Glutamatergic neuron (in vitro differentiated cells): ENCODE results near the gene SLC6A1. TPM values are rescaled to one million over a fixed set of nuclear protein-coding genes. Genes with fewer than 3 reads are reported as not detected.

Experiments used
- DNase-seq: peaks from one replicate; pipeline ENCODE4 v3.0.0; 2022
- H3K27ac Mint-ChIP-seq: one replicate; pipeline ENCODE4 v1.8.0; 2020; ENCODE audit warnings: mild to moderate bottlenecking, mixed read lengths, inconsistent platforms; ENCODE audit not compliant: unreplicated experiment
- H3K27me3 Mint-ChIP-seq: one replicate; pipeline ENCODE4 v1.8.0; 2020; ENCODE audit warnings: mild to moderate bottlenecking, moderate library complexity, mixed read lengths, inconsistent platforms; ENCODE audit not compliant: unreplicated experiment
- H3K36me3 Mint-ChIP-seq: one replicate; pipeline ENCODE4 v1.8.0; 2020; ENCODE audit warnings: mild to moderate bottlenecking, mixed read lengths, inconsistent platforms; ENCODE audit not compliant: unreplicated experiment
- H3K4me1 Mint-ChIP-seq: one replicate; pipeline ENCODE4 v1.8.0; 2020; ENCODE audit warnings: mild to moderate bottlenecking, low read depth, mixed read lengths, inconsistent platforms; ENCODE audit not compliant: unreplicated experiment
- H3K4me3 Mint-ChIP-seq: one replicate; pipeline ENCODE4 v1.8.0; 2020; ENCODE audit warnings: mild to moderate bottlenecking, mixed read lengths, inconsistent platforms; ENCODE audit not compliant: unreplicated experiment
- H3K9me3 Mint-ChIP-seq: one replicate; pipeline ENCODE4 v1.8.0; 2020; ENCODE audit warnings: mild to moderate bottlenecking, moderate library complexity, mixed read lengths, inconsistent platforms; ENCODE audit not compliant: unreplicated experiment
- long read RNA-seq: library from polyadenylated mRNA; unstranded; transcript quantifications from one replicate; pipeline ENCODE4 v2.0.0, GENCODE V29; 2020; ENCODE audit not compliant: unreplicated experiment
- total RNA-seq: library from RNA; stranded (reverse); fragmentation: NEBNext Ultra II Directional; extraction: Animal tissue kit (Norgen Biotek cat#: 25700); gene quantifications from one replicate; pipeline ENCODE4 v1.2.1, GENCODE V29; 2021; ENCODE audit not compliant: unreplicated experiment
- TF ChIP-seq, protein P1 (sequence below): fragments of 200-600 bp; sonication (generic); IDR thresholded peaks from one replicate; pipeline ENCODE4 v1.5.0; 2021; ENCODE audit not compliant: partially characterized antibody, unreplicated experiment

The SLC6A1 gene
- 0.15 TPM for total RNA-seq
- long read RNA-seq = 0 reads

- Mint-ChIP-seq H3K4me3 (peak within 1 kb of the TSS; percentile 94), H3K27me3 (peaks cover 22% of the 10 kb centered on the region), H3K27ac (peak within 1 kb of the TSS; percentile 38), H3K36me3 (peaks cover 4% of the 10 kb centered on the region), H3K4me1 (peaks cover 6% of the 10 kb centered on the region), H3K9me3 (peaks cover 3% of the 10 kb centered on the region)
- DNase-seq = peak; percentile 58
- TF ChIP-seq, protein P1, sequence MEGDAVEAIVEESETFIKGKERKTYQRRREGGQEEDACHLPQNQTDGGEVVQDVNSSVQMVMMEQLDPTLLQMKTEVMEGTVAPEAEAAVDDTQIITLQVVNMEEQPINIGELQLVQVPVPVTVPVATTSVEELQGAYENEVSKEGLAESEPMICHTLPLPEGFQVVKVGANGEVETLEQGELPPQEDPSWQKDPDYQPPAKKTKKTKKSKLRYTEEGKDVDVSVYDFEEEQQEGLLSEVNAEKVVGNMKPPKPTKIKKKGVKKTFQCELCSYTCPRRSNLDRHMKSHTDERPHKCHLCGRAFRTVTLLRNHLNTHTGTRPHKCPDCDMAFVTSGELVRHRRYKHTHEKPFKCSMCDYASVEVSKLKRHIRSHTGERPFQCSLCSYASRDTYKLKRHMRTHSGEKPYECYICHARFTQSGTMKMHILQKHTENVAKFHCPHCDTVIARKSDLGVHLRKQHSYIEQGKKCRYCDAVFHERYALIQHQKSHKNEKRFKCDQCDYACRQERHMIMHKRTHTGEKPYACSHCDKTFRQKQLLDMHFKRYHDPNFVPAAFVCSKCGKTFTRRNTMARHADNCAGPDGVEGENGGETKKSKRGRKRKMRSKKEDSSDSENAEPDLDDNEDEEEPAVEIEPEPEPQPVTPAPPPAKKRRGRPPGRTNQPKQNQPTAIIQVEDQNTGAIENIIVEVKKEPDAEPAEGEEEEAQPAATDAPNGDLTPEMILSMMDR = peak; percentile 33
These were observed at the start of gene SLC6A1 for GRCh38 chr3:10992017-10992942. Gene SLC6A1 (plus strand): TSS chr3:10992748. CDS start chr3:11017212, 24,464 bp downstream.

- TF ChIP-seq, protein P1 = no peak
- H3K27me3 Mint-ChIP-seq = no peaks in the 10 kb centered on the region
- H3K27ac Mint-ChIP-seq = no peak overlapping the region
- H3K36me3 Mint-ChIP-seq = no peaks in the 10 kb centered on the region
- peaks cover 2% of the 10 kb centered on the region for H3K9me3 Mint-ChIP-seq
- no peak overlapping the region for H3K4me3 Mint-ChIP-seq
- no peaks in the 10 kb centered on the region for H3K4me1 Mint-ChIP-seq
- peak; percentile 1 for DNase-seq
These were observed 47.7 kb upstream of the SLC6A1 start for GRCh38 chr3:10944866-10945265.

- Mint-ChIP-seq H3K4me1 (no peaks in the 10 kb centered on the region), H3K36me3 (no peaks in the 10 kb centered on the region), H3K27ac (no peak overlapping the region), H3K4me3 (no peak overlapping the region), H3K27me3 (peaks cover 2% of the 10 kb centered on the region), H3K9me3 (peaks cover under 1% of the 10 kb centered on the region)
- TF ChIP-seq, protein P1 = peak; percentile 95
- DNase-seq = peak; percentile 89
These were observed 46.8 kb upstream of the SLC6A1 start for GRCh38 chr3:10945683-10946287.

DNA sequence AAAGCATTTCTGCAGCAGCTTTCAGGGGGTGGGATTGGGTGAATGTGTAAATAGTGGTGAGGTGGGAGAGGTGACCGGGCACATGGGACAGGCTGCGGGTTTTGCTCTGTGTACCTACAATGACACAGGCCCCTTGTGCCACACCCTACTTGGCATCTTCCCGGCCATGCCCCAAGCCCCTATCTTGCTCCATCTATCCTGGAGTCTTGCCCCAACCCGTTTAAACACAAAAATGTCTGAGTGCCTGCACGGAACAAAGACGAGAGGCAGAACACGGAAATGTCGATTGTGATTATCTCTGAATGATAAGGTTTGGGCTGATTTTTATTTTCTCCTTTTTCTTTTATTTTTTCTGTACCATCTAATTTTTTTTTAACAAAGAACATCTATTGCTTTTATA is 46.0 kb upstream of the SLC6A1 start:
- no peaks in the 10 kb centered on the region for H3K4me1 Mint-ChIP-seq
- DNase-seq = peak; percentile 2

More for the DNA sequence above, 46.0 kb upstream of the SLC6A1 start:
- no peaks in the 10 kb centered on the region for H3K9me3 Mint-ChIP-seq
- peaks cover 2% of the 10 kb centered on the region for H3K27me3 Mint-ChIP-seq
- TF ChIP-seq, protein P1 = no peak
- H3K27ac Mint-ChIP-seq = no peak overlapping the region
- H3K4me3 Mint-ChIP-seq = no peak overlapping the region
- no peaks in the 10 kb centered on the region for H3K36me3 Mint-ChIP-seq
